GM23338 (cell line): ENCODE measurements around the gene FMNL1. TPM values are rescaled to one million over a fixed set of nuclear protein-coding genes. Genes with fewer than 3 reads are reported as not detected.

Experiments used
- ATAC-seq: fragments of 200-7000 bp; cut with Tn5 transposase; 3 replicates; pipeline ENCODE4 v1.9.1; 2020
- DNase-seq: peaks from one replicate; pipeline ENCODE4 v3.0.0-alpha.2; 2015; ENCODE audit warnings: low spot score
- H2AFZ ChIP-seq: fragments of 200-600 bp; sonication (generic); 2 replicates; pipeline ENCODE4 v1.8.0; 2016; ENCODE audit warnings: antibody characterized with exemption, mild to moderate bottlenecking, moderate library complexity
- H3F3A ChIP-seq: fragments of 200-600 bp; sonication (generic); replicated peaks from 2 replicates; pipeline ENCODE4 v1.8.0; 2017; ENCODE audit warnings: antibody characterized with exemption, mixed run types, low read depth
- H3K27ac ChIP-seq: fragments of 200-600 bp; sonication (generic); 2 replicates; pipeline ENCODE4 v1.6.1; 2016; ENCODE audit warnings: low read depth
- H3K27me3 ChIP-seq: fragments of 200-600 bp; sonication (generic); 2 replicates; pipeline ENCODE4 v1.8.0; 2016; ENCODE audit warnings: mild to moderate bottlenecking, mixed run types, moderate library complexity; ENCODE audit not compliant: insufficient read depth
- H3K36me3 ChIP-seq: fragments of 200-600 bp; sonication (generic); 2 replicates; pipeline ENCODE4 v1.8.0; 2016; ENCODE audit warnings: mild to moderate bottlenecking; ENCODE audit not compliant: insufficient read depth
- H3K4me1 ChIP-seq: fragments of 200-600 bp; sonication (generic); 2 replicates; pipeline ENCODE4 v1.8.0; 2016; ENCODE audit warnings: mild to moderate bottlenecking, moderate library complexity; ENCODE audit not compliant: insufficient read depth
- H3K4me2 ChIP-seq: fragments of 200-600 bp; sonication (generic); 2 replicates; pipeline ENCODE4 v1.7.1; 2017; ENCODE audit warnings: mixed run types
- H3K4me3 ChIP-seq: fragments of 200-600 bp; sonication (generic); 2 replicates; pipeline ENCODE4 v1.6.1; 2016; ENCODE audit warnings: mixed run types
- H3K79me2 ChIP-seq: fragments of 200-600 bp; sonication (generic); replicated peaks from 2 replicates; pipeline ENCODE4 v1.8.0; 2017; ENCODE audit warnings: mild to moderate bottlenecking; ENCODE audit not compliant: insufficient read depth
- H3K9me2 ChIP-seq: fragments of 200-600 bp; sonication (generic); 2 replicates; pipeline ENCODE4 v1.8.0; 2017; ENCODE audit not compliant: insufficient read depth
- H4K20me1 ChIP-seq: fragments of 200-600 bp; sonication (generic); replicated peaks from 2 replicates; pipeline ENCODE4 v1.8.0; 2017; ENCODE audit warnings: mild to moderate bottlenecking; ENCODE audit not compliant: insufficient read depth
- H3K27ac Mint-ChIP-seq: 2 replicates; pipeline ENCODE4 v1.8.0; 2020; ENCODE audit warnings: inconsistent platforms, mild to moderate bottlenecking, moderate library complexity, mixed read lengths
- H3K27me3 Mint-ChIP-seq: 3 replicates; pipeline ENCODE4 v1.8.0; 2022; ENCODE audit warnings: low read depth, mild to moderate bottlenecking, moderate library complexity, mixed read lengths, inconsistent platforms; ENCODE audit not compliant: insufficient read depth, poor library complexity
- H3K36me3 Mint-ChIP-seq: 3 replicates; pipeline ENCODE4 v1.8.0; 2021; ENCODE audit warnings: low read depth, mild to moderate bottlenecking, inconsistent platforms, moderate library complexity, mixed read lengths
- H3K4me1 Mint-ChIP-seq: 3 replicates; pipeline ENCODE4 v1.8.0; 2020; ENCODE audit warnings: mild to moderate bottlenecking, inconsistent platforms, mixed read lengths
- H3K4me3 Mint-ChIP-seq: 3 replicates; pipeline ENCODE4 v1.8.0; 2021; ENCODE audit warnings: moderate library complexity, mild to moderate bottlenecking, inconsistent platforms, mixed read lengths
- H3K9me3 Mint-ChIP-seq: 3 replicates; pipeline ENCODE4 v1.8.0; 2020; ENCODE audit warnings: moderate library complexity, mild to moderate bottlenecking, inconsistent platforms, mixed read lengths
- CREB1 ChIP-seq: fragments of 250-450 bp; sonication (Bioruptor Pico); IDR thresholded peaks from 2 replicates; pipeline ENCODE4 v1.5.0; 2020; ENCODE audit warnings: low read depth, mild to moderate bottlenecking, moderate library complexity
- EZH2 ChIP-seq: fragments of 200-600 bp; sonication (generic); IDR thresholded peaks from one replicate; pipeline ENCODE4 v1.8.0; 2017; ENCODE audit warnings: antibody characterized with exemption, mild to moderate bottlenecking, low read depth; ENCODE audit not compliant: unreplicated experiment
- EZH2phosphoT487 ChIP-seq: fragments of 200-600 bp; sonication (generic); IDR thresholded peaks from one replicate; pipeline ENCODE4 v1.8.1; 2018; ENCODE audit warnings: antibody characterized with exemption; ENCODE audit not compliant: unreplicated experiment
- NANOG ChIP-seq: IDR thresholded peaks from 2 replicates; pipeline ENCODE4 v1.6.1; 2016; ENCODE audit warnings: antibody characterized with exemption, borderline replicate concordance
- POLR2AphosphoS5 ChIP-seq: IDR thresholded peaks from 2 replicates; pipeline ENCODE4 v1.6.1; 2016; ENCODE audit warnings: antibody characterized with exemption, low read depth
- REST ChIP-seq: IDR thresholded peaks from one replicate; pipeline ENCODE4 v1.6.1; 2018; ENCODE audit warnings: antibody characterized with exemption; ENCODE audit not compliant: unreplicated experiment
- STAT1 ChIP-seq: IDR thresholded peaks from one replicate; pipeline ENCODE4 v1.6.1; 2016; ENCODE audit warnings: antibody characterized with exemption; ENCODE audit not compliant: unreplicated experiment
- ZNF114 ChIP-seq: fragments of 250-450 bp; sonication (Bioruptor Pico); IDR thresholded peaks from 2 replicates; pipeline ENCODE4 v1.5.0; 2020; ENCODE audit warnings: mild to moderate bottlenecking, moderate library complexity
- ZNF331 ChIP-seq: fragments of 250-450 bp; sonication (Bioruptor Pico); IDR thresholded peaks from 2 replicates; pipeline ENCODE4 v1.5.0; 2020; ENCODE audit warnings: low read depth, mild to moderate bottlenecking, moderate library complexity
- ZNF462 ChIP-seq: fragments of 250-450 bp; sonication (Bioruptor Pico); IDR thresholded peaks from 2 replicates; pipeline ENCODE4 v1.5.0; 2020; ENCODE audit warnings: mild to moderate bottlenecking, moderate library complexity
- polyA plus RNA-seq: library from polyadenylated mRNA; unstranded; fragments of >200 nt; fragmentation: Nextera tagmentation; extraction: Ambion mirVana; gene quantifications from 2 replicates; pipeline ENCODE4 v1.2.1, GENCODE V29; 2016
- total RNA-seq: library from RNA; depleted of rRNA; stranded (reverse); fragments of >200 nt; shearing (Covaris generic); gene quantifications from 2 replicates; pipeline ENCODE4 v1.2.3, GENCODE V29; 2014
- TF ChIP-seq, protein P1 (sequence below), 2 experiments: fragments of 200-600 bp in 1 of 2; sonication (generic) in 1 of 2; conservative IDR thresholded peaks; 2 replicates each; pipeline versions ENCODE4 v1.5.1 to v1.6.1; 2016 to 2017; ENCODE audit warnings: antibody characterized with exemption in 2 of 2, low read depth in 2 of 2, mild to moderate bottlenecking in 2 of 2, moderate library complexity in 1 of 2

Gene FMNL1
- total and polyA plus RNA-seq, 2 experiments from 2014 or later = 6.6 to 9.3 TPM

GRCh38 chr17:45184144-45184543 is 37.5 kb upstream of the FMNL1 start:
- H3K9me3 Mint-ChIP-seq = peaks cover 2% of the 10 kb centered on the region; the same call in 1 of the 3 replicates
- H3K4me1 ChIP-seq = no peaks in the 10 kb centered on the region
- no peak overlapping the region; the same call in 1 of the 2 replicates for H3K27ac Mint-ChIP-seq
- TF ChIP-seq EZH2 (no peak), CREB1 (CRISPR knock-in tag) (no peak), STAT1 (no peak), NANOG (no peak), REST (no peak), ZNF462 (CRISPR knock-in tag) (no peak), ZNF114 (CRISPR knock-in tag) (no peak), ZNF331 (CRISPR knock-in tag) (no peak), POLR2AphosphoS5 (no peak), EZH2phosphoT487 (no peak)
- TF ChIP-seq, protein P1, sequence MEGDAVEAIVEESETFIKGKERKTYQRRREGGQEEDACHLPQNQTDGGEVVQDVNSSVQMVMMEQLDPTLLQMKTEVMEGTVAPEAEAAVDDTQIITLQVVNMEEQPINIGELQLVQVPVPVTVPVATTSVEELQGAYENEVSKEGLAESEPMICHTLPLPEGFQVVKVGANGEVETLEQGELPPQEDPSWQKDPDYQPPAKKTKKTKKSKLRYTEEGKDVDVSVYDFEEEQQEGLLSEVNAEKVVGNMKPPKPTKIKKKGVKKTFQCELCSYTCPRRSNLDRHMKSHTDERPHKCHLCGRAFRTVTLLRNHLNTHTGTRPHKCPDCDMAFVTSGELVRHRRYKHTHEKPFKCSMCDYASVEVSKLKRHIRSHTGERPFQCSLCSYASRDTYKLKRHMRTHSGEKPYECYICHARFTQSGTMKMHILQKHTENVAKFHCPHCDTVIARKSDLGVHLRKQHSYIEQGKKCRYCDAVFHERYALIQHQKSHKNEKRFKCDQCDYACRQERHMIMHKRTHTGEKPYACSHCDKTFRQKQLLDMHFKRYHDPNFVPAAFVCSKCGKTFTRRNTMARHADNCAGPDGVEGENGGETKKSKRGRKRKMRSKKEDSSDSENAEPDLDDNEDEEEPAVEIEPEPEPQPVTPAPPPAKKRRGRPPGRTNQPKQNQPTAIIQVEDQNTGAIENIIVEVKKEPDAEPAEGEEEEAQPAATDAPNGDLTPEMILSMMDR (conservative IDR thresholded peaks at IDR 0.05; ENCODE audit: low read depth in 2 of 2) = no peak
- no peaks in the 10 kb centered on the region for H3K36me3 Mint-ChIP-seq
- no peak overlapping the region; the same call in 2 of the 3 replicates for H3K4me3 Mint-ChIP-seq
- H3K36me3 ChIP-seq = no peaks in the 10 kb centered on the region
- H3K27me3 Mint-ChIP-seq = peaks cover 13% of the 10 kb centered on the region
- H2AFZ ChIP-seq = no peak overlapping the region
- no peaks in the 10 kb centered on the region for H3F3A ChIP-seq
- no peak overlapping the region for H3K4me2 ChIP-seq
- ATAC-seq = no peak
- no peaks in the 10 kb centered on the region for H3K27me3 ChIP-seq
- no peak overlapping the region for H3K4me3 ChIP-seq
- DNase-seq = no peak
- H3K27ac ChIP-seq = no peak overlapping the region
- no peaks in the 10 kb centered on the region for H4K20me1 ChIP-seq
- no peaks in the 10 kb centered on the region for H3K79me2 ChIP-seq
- no peaks in the 10 kb centered on the region for H3K9me2 ChIP-seq
- H3K4me1 Mint-ChIP-seq = peaks cover 2% of the 10 kb centered on the region; the same call in 2 of the 3 replicates
